NB4 (cell line): ENCODE measurements around the gene PPP1R16B.

Experiments used
- POLR2A ChIP-seq: IDR thresholded peaks from 2 replicates; pipeline ENCODE4 v1.6.1; 2011; ENCODE audit warnings: mild to moderate bottlenecking; ENCODE audit not compliant: insufficient read length; ENCODE audit errors: extremely low read depth
- TF ChIP-seq, protein P1 (sequence below): IDR thresholded peaks from one replicate; pipeline ENCODE4 v1.5.1; 2012; ENCODE audit warnings: low read depth, low read length

DNA sequence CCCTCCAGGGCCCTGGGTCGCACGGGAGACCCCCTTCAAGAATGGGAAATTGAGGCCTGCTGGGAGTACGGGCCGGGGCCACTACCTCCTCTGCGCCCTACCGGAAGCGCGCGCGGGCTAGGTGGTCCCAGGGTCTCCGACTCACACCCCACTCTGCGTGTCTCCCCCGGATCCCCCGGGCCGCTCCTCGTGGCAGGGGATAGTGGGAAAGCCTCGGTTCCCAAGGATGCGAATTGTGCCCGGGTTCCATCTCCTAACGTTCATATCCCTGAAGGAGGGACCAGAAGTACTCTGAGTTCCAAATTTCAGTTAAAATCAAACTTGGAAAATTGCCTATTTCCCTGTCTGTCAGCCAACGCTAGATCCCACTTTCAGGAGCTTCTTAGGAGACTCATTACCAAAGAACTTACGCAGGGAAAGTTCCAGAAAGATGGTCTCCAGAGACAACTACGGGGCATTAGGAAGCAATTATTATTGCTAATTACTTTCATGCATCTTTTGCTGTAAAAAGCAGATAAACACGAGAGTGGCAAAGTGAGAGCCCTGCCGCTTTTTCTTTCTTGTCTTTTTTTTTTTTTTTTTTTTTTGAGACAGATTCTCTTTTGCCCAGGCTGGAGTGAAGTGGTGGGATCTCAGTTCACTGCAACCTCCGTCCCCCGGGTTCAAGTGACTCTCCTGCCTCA is 121.6 kb downstream of the PPP1R16B start:
- TF ChIP-seq, protein P1, sequence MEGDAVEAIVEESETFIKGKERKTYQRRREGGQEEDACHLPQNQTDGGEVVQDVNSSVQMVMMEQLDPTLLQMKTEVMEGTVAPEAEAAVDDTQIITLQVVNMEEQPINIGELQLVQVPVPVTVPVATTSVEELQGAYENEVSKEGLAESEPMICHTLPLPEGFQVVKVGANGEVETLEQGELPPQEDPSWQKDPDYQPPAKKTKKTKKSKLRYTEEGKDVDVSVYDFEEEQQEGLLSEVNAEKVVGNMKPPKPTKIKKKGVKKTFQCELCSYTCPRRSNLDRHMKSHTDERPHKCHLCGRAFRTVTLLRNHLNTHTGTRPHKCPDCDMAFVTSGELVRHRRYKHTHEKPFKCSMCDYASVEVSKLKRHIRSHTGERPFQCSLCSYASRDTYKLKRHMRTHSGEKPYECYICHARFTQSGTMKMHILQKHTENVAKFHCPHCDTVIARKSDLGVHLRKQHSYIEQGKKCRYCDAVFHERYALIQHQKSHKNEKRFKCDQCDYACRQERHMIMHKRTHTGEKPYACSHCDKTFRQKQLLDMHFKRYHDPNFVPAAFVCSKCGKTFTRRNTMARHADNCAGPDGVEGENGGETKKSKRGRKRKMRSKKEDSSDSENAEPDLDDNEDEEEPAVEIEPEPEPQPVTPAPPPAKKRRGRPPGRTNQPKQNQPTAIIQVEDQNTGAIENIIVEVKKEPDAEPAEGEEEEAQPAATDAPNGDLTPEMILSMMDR = no peak
- TF ChIP-seq POLR2A = no peak
